IPS-18a (cell line): ENCODE measurements around the gene LARP4.
"Not testable (repeated sequence)": the region's sequence is repeated elsewhere in the genome, so short reads cannot be mapped to it uniquely, and the experiment has no call there.

Experiments used
- H3K27ac ChIP-seq: one replicate; pipeline ENCODE4 v1.5.1; 2013; ENCODE audit warnings: low read length
- H3K27me3 ChIP-seq: one replicate; pipeline ENCODE4 v1.6.1; 2013; ENCODE audit warnings: mild to moderate bottlenecking, low read length; ENCODE audit not compliant: control insufficient read depth, insufficient read depth
- H3K36me3 ChIP-seq: one replicate; pipeline ENCODE4 v1.6.1; 2013; ENCODE audit warnings: low read depth, low read length; ENCODE audit not compliant: control insufficient read depth
- H3K4me1 ChIP-seq: one replicate; pipeline ENCODE4 v1.6.1; 2013; ENCODE audit warnings: low read depth, low read length; ENCODE audit not compliant: control insufficient read depth
- H3K4me3 ChIP-seq: one replicate; pipeline ENCODE4 v1.5.1; 2013; ENCODE audit warnings: low read length
- H3K9ac ChIP-seq: one replicate; pipeline ENCODE4 v1.6.1; 2013; ENCODE audit warnings: mild to moderate bottlenecking, low read length, moderate library complexity
- H3K9me3 ChIP-seq: one replicate; pipeline ENCODE4 v1.6.1; 2013; ENCODE audit warnings: low read depth, low read length; ENCODE audit not compliant: control insufficient read depth

LARP4 gene

DNA sequence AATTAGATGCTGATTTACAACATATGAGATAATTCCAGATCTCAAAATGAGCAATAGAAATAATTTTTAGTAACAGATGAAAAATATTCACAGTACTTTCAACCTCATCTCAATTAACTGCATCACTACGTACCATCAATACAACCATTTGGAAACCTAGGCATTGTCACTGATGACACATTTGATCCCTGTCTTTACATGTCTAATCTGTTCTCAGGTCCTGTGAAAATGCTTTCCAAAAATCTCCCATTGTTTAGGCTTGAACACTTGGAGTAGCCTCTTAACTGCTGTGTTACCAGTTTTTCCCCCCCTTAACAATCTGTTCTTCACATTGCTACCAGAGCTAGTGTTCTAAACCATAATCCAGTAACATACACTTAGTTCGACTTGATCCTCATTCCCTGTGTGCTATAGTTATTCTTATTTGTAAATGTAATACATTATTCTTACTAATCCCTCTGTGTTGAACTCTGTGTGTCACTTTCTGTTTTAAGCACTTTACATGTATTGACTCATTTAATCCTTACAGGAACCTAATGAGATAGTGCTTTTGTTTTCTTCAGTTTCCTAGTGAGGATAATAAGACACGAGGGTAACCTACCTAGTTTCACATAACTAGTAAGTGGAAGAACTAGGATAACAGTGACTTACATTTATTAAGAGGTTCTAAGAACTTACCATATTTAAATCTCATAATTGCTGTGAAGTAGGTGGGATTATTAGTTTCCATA is 41.7 kb downstream of the LARP4 start:
- Histone ChIP-seq H3K9ac (no peak overlapping the region), H3K27me3 (no peaks in the 10 kb centered on the region), H3K36me3 (peaks cover 74% of the 10 kb centered on the region), H3K4me3 (no peak overlapping the region), H3K27ac (no peak overlapping the region), H3K9me3 (no peaks in the 10 kb centered on the region), H3K4me1 (no peaks in the 10 kb centered on the region)

DNA sequence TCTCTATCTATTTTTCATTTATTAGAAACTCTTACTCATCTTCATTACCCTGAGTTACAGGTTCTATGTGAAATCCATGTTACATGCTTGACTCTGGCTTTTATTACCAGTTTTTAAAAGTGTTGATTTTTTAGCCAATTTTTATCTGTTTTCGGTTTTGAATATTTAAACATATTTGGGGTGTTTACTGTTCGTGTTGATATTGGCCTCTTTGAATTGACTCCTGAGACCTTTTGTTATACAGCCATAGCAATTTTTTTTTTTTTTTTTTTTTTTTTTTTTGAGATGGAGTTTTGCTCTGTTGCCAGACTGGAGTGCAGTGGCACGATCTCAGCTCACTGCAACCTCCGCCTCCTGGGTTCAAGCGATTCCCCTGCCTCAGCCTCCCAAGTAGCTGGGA is 49.0 kb downstream of the LARP4 start:
- not testable (repeated sequence) for H3K4me3 ChIP-seq, H3K4me1 ChIP-seq, H3K9me3 ChIP-seq, H3K9ac ChIP-seq, H3K27ac ChIP-seq, H3K27me3 ChIP-seq
- H3K36me3 ChIP-seq: peaks cover 34% of the 10 kb centered on the region

DNA sequence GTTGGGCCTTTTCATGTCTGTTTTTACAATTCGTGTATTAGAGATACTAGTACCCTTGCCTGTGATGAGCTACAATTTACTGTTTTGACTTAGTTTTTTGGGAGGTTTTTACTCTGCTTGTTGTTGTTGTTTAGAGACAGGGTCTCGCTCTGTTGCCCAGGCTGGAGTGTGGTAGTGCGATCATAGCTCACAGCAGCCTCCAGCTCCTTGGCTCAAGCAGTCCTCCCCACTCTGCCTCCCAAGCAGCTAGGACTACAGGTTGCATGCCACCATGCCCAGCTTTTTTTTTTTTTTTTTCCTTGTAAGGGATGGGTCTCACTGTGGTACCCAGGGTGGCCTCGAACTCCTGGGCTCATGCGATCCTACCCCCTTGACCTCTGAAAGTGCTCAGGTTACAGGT is 52.1 kb downstream of the LARP4 start:
- H3K27ac ChIP-seq: no peak overlapping the region
- no peaks in the 10 kb centered on the region for H3K4me1 ChIP-seq
- peaks cover 39% of the 10 kb centered on the region for H3K36me3 ChIP-seq
- no peaks in the 10 kb centered on the region for H3K27me3 ChIP-seq
- no peak overlapping the region for H3K4me3 ChIP-seq
- H3K9me3 ChIP-seq: no peaks in the 10 kb centered on the region
- H3K9ac ChIP-seq: no peak overlapping the region

DNA sequence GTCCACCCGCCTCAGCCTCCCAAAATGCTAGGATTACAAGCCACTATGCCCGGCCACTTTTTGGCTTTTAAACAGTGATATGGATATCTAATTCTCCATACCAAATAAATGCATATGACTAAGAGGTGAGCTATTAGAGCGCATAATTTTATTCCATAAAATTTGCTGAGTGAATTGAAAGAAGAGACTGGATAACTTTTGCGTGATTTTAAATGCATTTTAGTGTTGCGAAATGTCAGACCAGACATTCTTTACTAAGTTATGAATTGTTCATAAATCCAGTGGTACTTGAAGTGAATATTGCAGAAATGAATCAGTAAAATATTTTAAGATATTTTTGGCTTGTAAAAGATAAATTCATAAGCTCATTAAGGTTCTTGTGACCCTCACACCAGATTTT is 53.2 kb downstream of the LARP4 start:
- H3K4me1 ChIP-seq: no peaks in the 10 kb centered on the region
- H3K27me3 ChIP-seq: no peaks in the 10 kb centered on the region
- H3K4me3 ChIP-seq: no peak overlapping the region
- no peak overlapping the region for H3K9ac ChIP-seq
- no peaks in the 10 kb centered on the region for H3K9me3 ChIP-seq
- H3K27ac ChIP-seq: no peak overlapping the region
- H3K36me3 ChIP-seq: peaks cover 32% of the 10 kb centered on the region

DNA sequence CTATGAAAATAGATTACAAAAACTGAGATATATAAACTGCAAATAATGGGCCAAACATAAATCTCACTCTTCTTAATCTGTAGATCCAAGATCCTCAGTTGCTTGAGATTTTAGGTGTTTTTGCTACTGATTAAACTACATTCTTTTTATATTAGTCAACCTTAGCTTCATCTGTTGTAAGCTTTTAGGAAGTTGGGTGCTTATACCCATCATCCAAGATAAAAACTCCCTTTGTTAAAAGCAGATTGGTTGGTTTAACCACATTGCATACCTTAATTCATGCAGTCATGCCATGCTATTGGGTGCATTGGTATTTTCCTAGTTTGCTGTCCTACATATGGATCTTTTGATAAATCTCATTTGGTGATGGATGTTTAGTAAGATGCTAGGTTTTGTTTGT is 57.9 kb downstream of the LARP4 start:
- H3K27ac ChIP-seq: no peak overlapping the region
- H3K9ac ChIP-seq: no peak overlapping the region
- H3K4me1 ChIP-seq: no peaks in the 10 kb centered on the region
- no peak overlapping the region for H3K4me3 ChIP-seq
- H3K36me3 ChIP-seq: peaks cover 38% of the 10 kb centered on the region
- no peaks in the 10 kb centered on the region for H3K27me3 ChIP-seq
- no peaks in the 10 kb centered on the region for H3K9me3 ChIP-seq

DNA sequence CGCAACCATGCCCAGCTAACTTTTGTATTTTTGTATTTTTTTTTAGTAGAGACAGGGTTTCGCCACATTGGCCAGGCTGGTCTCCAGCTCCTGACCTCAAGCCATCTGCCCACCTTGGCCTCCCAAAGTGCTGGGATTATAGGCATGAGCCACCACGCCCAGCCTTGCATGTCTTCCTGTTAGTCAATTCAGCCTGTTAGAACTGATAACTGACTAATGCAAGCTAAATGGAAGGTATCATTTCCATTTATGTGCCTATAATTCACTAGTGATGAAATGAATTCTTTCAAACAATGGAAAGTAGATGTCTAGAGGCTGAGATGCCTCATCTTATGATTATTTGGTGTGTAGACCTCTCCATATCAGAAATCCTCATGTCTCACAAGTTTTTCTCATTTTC is 66.8 kb downstream of the LARP4 start:
- Histone ChIP-seq H3K36me3 (peaks cover 63% of the 10 kb centered on the region), H3K27me3 (no peaks in the 10 kb centered on the region), H3K4me3 (no peak overlapping the region), H3K9ac (no peak overlapping the region), H3K4me1 (no peaks in the 10 kb centered on the region), H3K9me3 (no peaks in the 10 kb centered on the region), H3K27ac (no peak overlapping the region)

DNA sequence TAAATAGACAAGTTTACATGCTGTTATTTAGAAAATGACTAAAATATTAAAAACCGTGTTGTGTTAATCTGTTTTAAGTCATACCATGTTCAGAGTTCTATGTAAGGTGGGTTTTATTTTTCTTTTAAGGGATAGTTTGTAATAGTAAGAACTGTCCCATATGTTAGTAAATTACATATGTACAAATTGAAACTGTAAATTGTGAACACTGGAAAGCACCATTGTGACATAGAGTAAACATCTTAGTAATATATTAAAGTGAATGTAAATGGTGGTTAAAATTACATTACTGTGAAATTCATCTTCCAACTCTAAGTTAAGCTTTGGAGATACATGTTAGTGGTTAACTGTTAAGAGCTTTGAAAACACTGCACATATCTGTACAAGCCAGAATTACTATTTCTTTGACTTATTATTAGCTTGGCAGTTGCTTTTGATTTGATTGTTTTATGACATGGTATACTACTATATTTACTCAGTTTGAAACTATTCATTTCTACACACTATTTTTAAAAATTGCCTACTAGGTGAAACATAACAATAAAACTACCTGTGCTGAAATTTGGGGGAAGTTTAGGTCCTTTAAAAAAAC is 76.7 kb downstream of the LARP4 start:
- peaks cover 50% of the 10 kb centered on the region for H3K36me3 ChIP-seq
- H3K4me1 ChIP-seq: no peaks in the 10 kb centered on the region
- no peak overlapping the region for H3K4me3 ChIP-seq
- H3K9ac ChIP-seq: no peak overlapping the region
- no peak overlapping the region for H3K27ac ChIP-seq
- no peaks in the 10 kb centered on the region for H3K27me3 ChIP-seq
- H3K9me3 ChIP-seq: no peaks in the 10 kb centered on the region

DNA sequence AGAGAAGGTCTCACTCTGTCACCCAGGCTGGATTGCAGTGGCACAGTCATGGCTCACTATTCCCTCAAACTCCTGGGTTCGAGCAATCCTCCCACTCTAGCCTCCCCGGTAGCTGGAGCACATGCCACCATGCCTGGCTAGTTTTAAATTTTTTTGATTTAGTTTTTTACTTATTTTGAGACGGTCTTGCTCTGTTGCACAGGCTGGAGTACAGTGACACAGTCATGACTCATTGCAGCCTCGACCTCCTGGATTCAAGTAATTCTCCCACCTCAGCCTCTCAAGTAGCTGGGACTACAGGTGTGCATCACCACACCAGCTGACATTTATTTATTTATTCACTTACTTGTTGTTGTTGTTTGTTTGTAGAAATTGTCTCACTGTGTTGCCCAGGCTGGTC is 81.9 kb downstream of the LARP4 start:
- Histone ChIP-seq H3K27ac (no peak overlapping the region), H3K4me1 (no peaks in the 10 kb centered on the region), H3K36me3 (peaks cover 3% of the 10 kb centered on the region)

DNA sequence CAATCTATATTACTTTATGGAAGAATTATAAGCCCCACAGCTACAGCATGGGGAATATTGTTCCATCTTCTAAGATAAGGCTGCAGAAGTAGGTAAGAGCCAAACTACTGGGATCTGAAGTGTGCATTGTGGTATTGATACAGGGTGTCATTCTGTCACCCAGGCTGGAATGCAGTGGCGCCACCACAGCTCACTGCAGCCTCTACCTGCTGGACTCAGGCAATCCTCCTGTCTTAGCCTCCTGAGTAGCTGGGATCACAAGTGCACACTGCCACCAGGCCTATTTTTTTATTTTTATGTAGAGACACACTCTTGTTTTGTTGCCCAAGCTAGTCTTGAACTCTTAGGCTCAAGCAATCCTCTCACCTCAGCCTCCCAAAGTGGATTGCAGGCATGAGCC is 82.8 kb downstream of the LARP4 start:
- no peaks in the 10 kb centered on the region for H3K27me3 ChIP-seq
- no peaks in the 10 kb centered on the region for H3K9me3 ChIP-seq
- H3K9ac ChIP-seq: no peak overlapping the region
- no peak overlapping the region for H3K4me3 ChIP-seq
- H3K36me3 ChIP-seq: no peaks in the 10 kb centered on the region
- H3K27ac ChIP-seq: no peak overlapping the region
- no peaks in the 10 kb centered on the region for H3K4me1 ChIP-seq

More for the DNA sequence above, 81.9 kb downstream of the LARP4 start:
- Histone ChIP-seq H3K9ac (no peak overlapping the region), H3K27me3 (no peaks in the 10 kb centered on the region), H3K4me3 (no peak overlapping the region), H3K9me3 (no peaks in the 10 kb centered on the region)

DNA sequence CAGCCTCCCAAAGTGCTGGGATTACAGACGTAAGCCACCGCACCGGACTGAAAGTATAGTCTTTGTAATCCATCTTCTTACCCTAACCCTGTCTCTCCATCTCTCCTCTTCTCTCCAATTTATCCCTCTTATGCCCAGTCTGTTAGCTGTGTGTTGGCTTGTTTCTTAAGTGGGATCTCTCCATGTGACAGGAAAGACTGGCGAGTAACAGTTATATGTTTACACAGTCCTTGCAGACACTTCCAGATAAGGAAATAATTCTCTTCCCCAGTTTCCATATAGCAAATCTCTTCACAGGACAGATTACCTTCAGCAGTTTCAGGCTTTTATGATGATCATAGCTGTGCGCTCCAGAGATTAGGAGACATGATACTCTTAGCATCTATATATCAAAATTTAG is 88.1 kb downstream of the LARP4 start:
- H3K27ac ChIP-seq: no peak overlapping the region
- no peak overlapping the region for H3K9ac ChIP-seq
- H3K9me3 ChIP-seq: peaks cover 2% of the 10 kb centered on the region
- H3K27me3 ChIP-seq: no peaks in the 10 kb centered on the region
- H3K4me1 ChIP-seq: no peaks in the 10 kb centered on the region
- H3K36me3 ChIP-seq: no peaks in the 10 kb centered on the region
- no peak overlapping the region for H3K4me3 ChIP-seq

DNA sequence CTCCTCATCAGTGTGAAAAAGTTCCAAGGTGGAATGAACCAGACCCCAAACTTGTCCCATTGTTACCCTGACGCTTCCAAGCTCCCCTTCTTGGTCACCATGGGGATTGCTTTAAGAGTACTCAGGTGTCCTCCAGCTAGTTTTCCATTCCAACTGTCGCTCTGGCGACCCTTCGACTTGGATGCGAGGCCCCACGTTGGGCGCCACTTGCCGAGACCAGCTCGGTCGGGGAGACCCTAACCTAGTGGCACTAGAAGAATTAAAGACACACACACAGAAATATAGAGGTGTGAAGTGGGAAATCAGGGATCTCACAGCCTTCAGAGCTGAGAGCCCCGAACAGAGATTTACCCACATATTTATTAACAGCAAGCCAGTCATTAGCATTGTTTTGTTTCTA is 97.4 kb downstream of the LARP4 start:
- H3K27ac ChIP-seq, H3K9me3 ChIP-seq, H3K9ac ChIP-seq, H3K4me3 ChIP-seq, H3K36me3 ChIP-seq, H3K27me3 ChIP-seq, H3K4me1 ChIP-seq: not testable (repeated sequence)
